ENCODE measurements around the gene SLC1A7.

- no peak for TF ChIP-seq CTCF (IDR thresholded peaks at IDR 0.05)
- TF ChIP-seq POLR2A (IDR thresholded peaks at IDR 0.05): no peak
Observed at GRCh38 chr1:53079251-53079650, 63.2 kb downstream of the SLC1A7 start.
